GM12872 (cell line): Measurements from ENCODE around the gene SOX13.

Experiments used
- CTCF ChIP-seq: IDR thresholded peaks from 3 replicates; pipeline ENCODE4 v1.5.1; 2011; ENCODE audit warnings: low read depth, mild to moderate bottlenecking, low read length, moderate library complexity; ENCODE audit not compliant: insufficient read depth

The SOX13 gene

GRCh38 chr1:204139952-204140351 lies 67.0 kb downstream of the SOX13 start:
- no peak for TF ChIP-seq CTCF

- no peak for TF ChIP-seq CTCF
Observed at GRCh38 chr1:204141131-204141530, 68.2 kb downstream of the SOX13 start.

GRCh38 chr1:204142032-204142974 lies 69.4 kb downstream of the SOX13 start:
- no peak for TF ChIP-seq CTCF

GRCh38 chr1:204143276-204144041 lies 70.5 kb downstream of the SOX13 start:
- TF ChIP-seq CTCF, result no peak

GRCh38 chr1:204145033-204145504 lies 72.2 kb downstream of the SOX13 start:
- no peak for TF ChIP-seq CTCF

GRCh38 chr1:204146309-204146708 lies 73.4 kb downstream of the SOX13 start:
- TF ChIP-seq CTCF, result no peak

GRCh38 chr1:204146965-204147364 lies 74.0 kb downstream of the SOX13 start:
- TF ChIP-seq CTCF, result no peak
